ENCODE measurements around the gene CMIP. TPM values are rescaled to one million over a fixed set of nuclear protein-coding genes. Genes with fewer than 3 reads are reported as not detected.

CMIP gene
- total RNA-seq, 1 experiment from 2014 or later: 48.2 TPM

DNA sequence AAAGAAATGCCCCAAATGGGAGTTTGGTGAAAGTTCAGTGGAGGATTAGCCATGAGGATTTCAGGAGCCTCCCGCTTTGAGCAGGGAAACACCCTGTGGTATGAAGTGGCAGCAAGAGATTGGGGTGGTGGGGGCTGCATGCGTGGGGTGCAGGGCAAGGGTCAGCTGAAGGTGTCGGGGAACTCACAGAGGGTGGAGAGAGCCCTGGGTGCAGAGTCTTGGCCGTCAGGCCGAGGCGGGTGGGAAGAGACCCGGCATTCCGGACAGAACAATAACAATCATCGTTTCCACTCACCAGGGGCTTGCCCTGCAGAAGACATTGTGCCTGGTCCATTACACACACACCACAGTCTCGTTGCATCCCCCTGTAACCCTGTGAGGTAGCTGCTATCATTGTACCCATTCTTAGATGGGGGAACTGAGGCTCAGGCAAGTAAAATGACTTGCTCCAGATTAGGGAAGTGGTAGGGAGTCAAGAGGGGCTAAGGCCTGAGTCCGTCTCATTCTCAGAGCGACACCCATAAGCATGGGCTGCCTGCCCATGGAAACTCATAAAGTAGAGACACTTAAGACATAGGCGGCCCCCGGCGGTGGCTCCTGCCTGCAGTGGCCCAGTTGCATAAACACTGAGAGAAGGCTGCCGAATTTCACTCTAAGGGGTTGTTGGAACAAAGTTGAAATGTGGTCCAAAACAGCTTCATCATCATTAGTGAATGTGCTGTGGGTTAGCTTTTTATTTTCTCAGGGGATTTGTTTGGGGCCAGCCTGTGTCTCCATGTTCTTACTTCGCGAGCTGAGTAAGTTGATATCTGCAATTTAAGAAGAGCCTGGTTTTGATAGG lies 93.3 kb downstream of the CMIP start:
- peaks cover 3% of the 10 kb centered on the region; the same call in 1 of the 2 replicates for H3K4me1 ChIP-seq (ENCODE audit: insufficient read depth, low read length)

More for the DNA sequence above, 93.3 kb downstream of the CMIP start:
- no peaks in the 10 kb centered on the region for H3K9me3 ChIP-seq (ENCODE audit: control insufficient read depth, low read depth, low read length)
- H2AK5ac ChIP-seq (ENCODE audit: insufficient read length, low read length): no peak overlapping the region
- H3K4me2 ChIP-seq (ENCODE audit: insufficient read depth, insufficient read length, low read length): no peak overlapping the region
- no peak overlapping the region for H3K9ac ChIP-seq (ENCODE audit: extremely low read depth, insufficient read length, low read length)
- H4K5ac ChIP-seq (ENCODE audit: insufficient read length, low read depth, low read length): no peak overlapping the region
- H4K91ac ChIP-seq (ENCODE audit: insufficient read length, low read depth, low read length): no peak overlapping the region
- H3T11ph ChIP-seq (ENCODE audit: low read length): no peak overlapping the region
- H2BK5ac ChIP-seq (ENCODE audit: insufficient read length, low read length): no peak overlapping the region
- no peak overlapping the region; the same call in 1 of the 2 replicates for H2BK15ac ChIP-seq (ENCODE audit: low read depth, low read length)
- H3K27me3 ChIP-seq (ENCODE audit: insufficient read depth, low read length): no peaks in the 10 kb centered on the region
- no peak overlapping the region for H2BK120ac ChIP-seq (ENCODE audit: low read depth, low read length, poor library complexity, severe bottlenecking)
- Mint-ChIP-seq H3K9me3 (no peaks in the 10 kb centered on the region), H3K27ac (peak overlapping the region; percentile 19 to 38 (median 37); a peak in 6 of 7 replicates), H3K36me3 (ENCODE audit: insufficient read depth in 1 of 3, low read depth in 3 of 3) (no peaks in the 10 kb centered on the region; a peak in 2 of 7 replicates), H3K4me3 (no peak overlapping the region), H3K4me1 (peaks cover 36 to 40% of the 10 kb centered on the region in 2 experiments), H3K27me3 (ENCODE audit: low read depth) (no peaks in the 10 kb centered on the region)
- H3K23ac ChIP-seq (ENCODE audit: insufficient read length, low read depth, low read length): no peak overlapping the region
- H2BK12ac ChIP-seq (ENCODE audit: insufficient read length, low read depth, low read length): no peak overlapping the region
- peaks cover 3% of the 10 kb centered on the region; the same call in 1 of the 2 replicates for H3K79me2 ChIP-seq (ENCODE audit: insufficient read depth, low read length)
- no peaks in the 10 kb centered on the region for H3K23me2 ChIP-seq (ENCODE audit: insufficient read length, low read depth, low read length, poor library complexity, severe bottlenecking)
- no peak overlapping the region for H3K27ac ChIP-seq (ENCODE audit: insufficient read length, low read depth, low read length)
- no CpG with 5 or more reads among the region's 18 CpGs for WGBS (ENCODE audit: extremely low coverage, insufficient read length, low lambda C conversion rate)
- no peak overlapping the region for H3K4ac ChIP-seq (ENCODE audit: low read depth, low read length)
- H4K20me1 ChIP-seq (ENCODE audit: control insufficient read depth, insufficient read depth, insufficient read length): no peaks in the 10 kb centered on the region
- H3K18ac ChIP-seq (ENCODE audit: insufficient read length, low read depth, low read length): no peak overlapping the region
- H3K56ac ChIP-seq (ENCODE audit: insufficient read length, low read depth, low read length): no peak overlapping the region
- H3K14ac ChIP-seq (ENCODE audit: insufficient read depth, low read length): no peak overlapping the region
- DNase-seq: no peak
- TF ChIP-seq, protein P1, sequence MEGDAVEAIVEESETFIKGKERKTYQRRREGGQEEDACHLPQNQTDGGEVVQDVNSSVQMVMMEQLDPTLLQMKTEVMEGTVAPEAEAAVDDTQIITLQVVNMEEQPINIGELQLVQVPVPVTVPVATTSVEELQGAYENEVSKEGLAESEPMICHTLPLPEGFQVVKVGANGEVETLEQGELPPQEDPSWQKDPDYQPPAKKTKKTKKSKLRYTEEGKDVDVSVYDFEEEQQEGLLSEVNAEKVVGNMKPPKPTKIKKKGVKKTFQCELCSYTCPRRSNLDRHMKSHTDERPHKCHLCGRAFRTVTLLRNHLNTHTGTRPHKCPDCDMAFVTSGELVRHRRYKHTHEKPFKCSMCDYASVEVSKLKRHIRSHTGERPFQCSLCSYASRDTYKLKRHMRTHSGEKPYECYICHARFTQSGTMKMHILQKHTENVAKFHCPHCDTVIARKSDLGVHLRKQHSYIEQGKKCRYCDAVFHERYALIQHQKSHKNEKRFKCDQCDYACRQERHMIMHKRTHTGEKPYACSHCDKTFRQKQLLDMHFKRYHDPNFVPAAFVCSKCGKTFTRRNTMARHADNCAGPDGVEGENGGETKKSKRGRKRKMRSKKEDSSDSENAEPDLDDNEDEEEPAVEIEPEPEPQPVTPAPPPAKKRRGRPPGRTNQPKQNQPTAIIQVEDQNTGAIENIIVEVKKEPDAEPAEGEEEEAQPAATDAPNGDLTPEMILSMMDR (conservative IDR thresholded peaks at IDR 0.05): no peak
- H2AFZ ChIP-seq (ENCODE audit: low read length): no peak overlapping the region
- H3K79me1 ChIP-seq (ENCODE audit: insufficient read depth, low read depth, low read length, poor library complexity, severe bottlenecking): peaks cover 5% of the 10 kb centered on the region
- H4K8ac ChIP-seq (replicated peaks; ENCODE audit: insufficient read length, low read depth, low read length): no peak overlapping the region
- no peak overlapping the region for H2BK20ac ChIP-seq (ENCODE audit: low read depth, low read length, poor library complexity, severe bottlenecking)

Data from H9 (cell line).